K562 (cell line): ENCODE results near the gene ACBD4. TPM values are rescaled to one million over a fixed set of nuclear protein-coding genes. Genes with fewer than 3 reads are reported as not detected.

Experiments used
- CBX5 ChIP-seq: IDR thresholded peaks from 2 replicates; pipeline ENCODE4 v1.6.1; 2014; ENCODE audit warnings: low read depth, borderline replicate concordance
- FIP1L1 ChIP-seq: fragments of 200-400 bp; formaldehyde crosslinking; IDR thresholded peaks from 2 replicates; pipeline ENCODE4 v1.6.1; 2018; ENCODE audit warnings: mild to moderate bottlenecking, low read depth, low read length; ENCODE audit not compliant: poor library complexity, severe bottlenecking
- FOXA3 ChIP-seq, 2 experiments: fragments of 450-650 bp in 1 of 2; sonication (generic) in 1 of 2; formaldehyde crosslinking; IDR thresholded peaks in 1 of 2; conservative IDR thresholded peaks in 1 of 2; 2 replicates each; pipeline versions ENCODE4 v1.4.0 to v1.8.0; 2020 to 2022; ENCODE audit warnings: mild to moderate bottlenecking in 2 of 2, missing genetic modification reagents in 1 of 2
- NR2C2 ChIP-seq, 2 experiments: fragments of 200-800 bp in 1 of 2; sonication (Bioruptor generic) in 1 of 2; sonication (generic) in 1 of 2; formaldehyde crosslinking in 1 of 2; IDR thresholded peaks; 2 replicates each; pipeline versions ENCODE4 v1.6.1 to v1.8.0; 2016 to 2022; ENCODE audit warnings: mild to moderate bottlenecking in 1 of 2, missing compliant biosample characterization in 1 of 2, missing genetic modification characterization in 1 of 2, missing genetic modification reagents in 1 of 2
- polyA plus RNA-seq, 8 experiments: library from polyadenylated mRNA; depleted of rRNA in 4 of 8; stranded (reverse) in 5 of 8; unstranded in 3 of 8; fragments of >200 nt; fragmentation: Nextera tagmentation in 2 of 8; fragmentation: Illumina TruSeq in 1 of 8; extraction: Ambion mirVana in 2 of 8; extraction: Trizol in 1 of 8; gene quantifications; 2 replicates each; pipeline versions ENCODE4 v1.2.1 to v1.2.3, GENCODE V29; 2011 to 2014; ENCODE audit warnings: inconsistent platforms in 1 of 8, missing spikeins in 1 of 8
- total RNA-seq, 7 experiments: library from RNA; depleted of rRNA in 6 of 7; stranded (reverse); fragments of >200 nt in 6 of 7; fragmentation: Illumina TruSeq in 2 of 7; extraction: Trizol in 2 of 7; gene quantifications; 2 replicates each; pipeline versions ENCODE4 v1.2.1 to v1.2.3, GENCODE V29; 2011 to 2021; ENCODE audit warnings: low replicate concordance in 1 of 7
- TF ChIP-seq, protein P1 (sequence below): fragments of 250-450 bp; sonication (Bioruptor Pico); IDR thresholded peaks from 2 replicates; pipeline ENCODE4 v1.4.0; 2020
- TF ChIP-seq, protein P2 (sequence below): sonication (generic); formaldehyde crosslinking; IDR thresholded peaks from 2 replicates; pipeline ENCODE4 v1.8.0; 2023; ENCODE audit warnings: missing genetic modification reagents, mild to moderate bottlenecking, borderline replicate concordance
- TF ChIP-seq, protein P3 (sequence below), 2 experiments: IDR thresholded peaks; 2 replicates each; pipeline ENCODE4 v1.6.1; 2011; ENCODE audit warnings: borderline replicate concordance in 1 of 2, control low read depth in 1 of 2, low read depth in 1 of 2, low read length in 1 of 2, mild to moderate bottlenecking in 1 of 2, mixed read lengths in 1 of 2, moderate library complexity in 1 of 2; ENCODE audit not compliant: insufficient read depth in 1 of 2, insufficient read length in 1 of 2, poor library complexity in 1 of 2, severe bottlenecking in 1 of 2; ENCODE audit errors: extremely low read depth in 1 of 2

ACBD4 gene
- total and polyA plus RNA-seq, 9 of the 15 experiments (the other 6 are each of a cell fraction or from before 2014, with no cell fraction given): 0.14 to 6.9 (median 4.6) TPM

DNA sequence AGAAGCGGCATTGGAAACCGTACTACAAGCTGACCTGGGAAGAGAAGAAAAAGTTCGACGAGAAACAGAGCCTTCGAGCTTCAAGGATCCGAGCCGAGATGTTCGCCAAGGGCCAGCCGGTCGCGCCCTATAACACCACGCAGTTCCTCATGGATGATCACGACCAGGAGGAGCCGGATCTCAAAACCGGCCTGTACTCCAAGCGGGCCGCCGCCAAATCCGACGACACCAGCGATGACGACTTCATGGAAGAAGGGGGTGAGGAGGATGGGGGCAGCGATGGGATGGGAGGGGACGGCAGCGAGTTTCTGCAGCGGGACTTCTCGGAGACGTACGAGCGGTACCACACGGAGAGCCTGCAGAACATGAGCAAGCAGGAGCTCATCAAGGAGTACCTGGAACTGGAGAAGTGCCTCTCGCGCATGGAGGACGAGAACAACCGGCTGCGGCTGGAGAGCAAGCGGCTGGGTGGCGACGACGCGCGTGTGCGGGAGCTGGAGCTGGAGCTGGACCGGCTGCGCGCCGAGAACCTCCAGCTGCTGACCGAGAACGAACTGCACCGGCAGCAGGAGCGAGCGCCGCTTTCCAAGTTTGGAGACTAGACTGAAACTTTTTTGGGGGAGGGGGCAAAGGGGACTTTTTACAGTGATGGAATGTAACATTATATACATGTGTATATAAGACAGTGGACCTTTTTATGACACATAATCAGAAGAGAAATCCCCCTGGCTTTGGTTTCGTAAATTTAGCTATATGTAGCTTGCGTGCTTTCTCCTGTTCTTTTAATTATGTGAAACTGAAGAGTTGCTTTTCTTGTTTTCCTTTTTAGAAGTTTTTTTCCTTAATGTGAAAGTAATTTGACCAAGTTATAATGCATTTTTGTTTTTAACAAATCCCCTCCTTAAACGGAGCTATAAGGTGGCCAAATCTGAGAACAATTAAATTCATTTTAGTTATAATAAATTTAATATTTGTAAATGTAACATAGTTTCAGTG, 14.5 kb downstream of the ACBD4 start (continued):
- TF ChIP-seq, protein P1, sequence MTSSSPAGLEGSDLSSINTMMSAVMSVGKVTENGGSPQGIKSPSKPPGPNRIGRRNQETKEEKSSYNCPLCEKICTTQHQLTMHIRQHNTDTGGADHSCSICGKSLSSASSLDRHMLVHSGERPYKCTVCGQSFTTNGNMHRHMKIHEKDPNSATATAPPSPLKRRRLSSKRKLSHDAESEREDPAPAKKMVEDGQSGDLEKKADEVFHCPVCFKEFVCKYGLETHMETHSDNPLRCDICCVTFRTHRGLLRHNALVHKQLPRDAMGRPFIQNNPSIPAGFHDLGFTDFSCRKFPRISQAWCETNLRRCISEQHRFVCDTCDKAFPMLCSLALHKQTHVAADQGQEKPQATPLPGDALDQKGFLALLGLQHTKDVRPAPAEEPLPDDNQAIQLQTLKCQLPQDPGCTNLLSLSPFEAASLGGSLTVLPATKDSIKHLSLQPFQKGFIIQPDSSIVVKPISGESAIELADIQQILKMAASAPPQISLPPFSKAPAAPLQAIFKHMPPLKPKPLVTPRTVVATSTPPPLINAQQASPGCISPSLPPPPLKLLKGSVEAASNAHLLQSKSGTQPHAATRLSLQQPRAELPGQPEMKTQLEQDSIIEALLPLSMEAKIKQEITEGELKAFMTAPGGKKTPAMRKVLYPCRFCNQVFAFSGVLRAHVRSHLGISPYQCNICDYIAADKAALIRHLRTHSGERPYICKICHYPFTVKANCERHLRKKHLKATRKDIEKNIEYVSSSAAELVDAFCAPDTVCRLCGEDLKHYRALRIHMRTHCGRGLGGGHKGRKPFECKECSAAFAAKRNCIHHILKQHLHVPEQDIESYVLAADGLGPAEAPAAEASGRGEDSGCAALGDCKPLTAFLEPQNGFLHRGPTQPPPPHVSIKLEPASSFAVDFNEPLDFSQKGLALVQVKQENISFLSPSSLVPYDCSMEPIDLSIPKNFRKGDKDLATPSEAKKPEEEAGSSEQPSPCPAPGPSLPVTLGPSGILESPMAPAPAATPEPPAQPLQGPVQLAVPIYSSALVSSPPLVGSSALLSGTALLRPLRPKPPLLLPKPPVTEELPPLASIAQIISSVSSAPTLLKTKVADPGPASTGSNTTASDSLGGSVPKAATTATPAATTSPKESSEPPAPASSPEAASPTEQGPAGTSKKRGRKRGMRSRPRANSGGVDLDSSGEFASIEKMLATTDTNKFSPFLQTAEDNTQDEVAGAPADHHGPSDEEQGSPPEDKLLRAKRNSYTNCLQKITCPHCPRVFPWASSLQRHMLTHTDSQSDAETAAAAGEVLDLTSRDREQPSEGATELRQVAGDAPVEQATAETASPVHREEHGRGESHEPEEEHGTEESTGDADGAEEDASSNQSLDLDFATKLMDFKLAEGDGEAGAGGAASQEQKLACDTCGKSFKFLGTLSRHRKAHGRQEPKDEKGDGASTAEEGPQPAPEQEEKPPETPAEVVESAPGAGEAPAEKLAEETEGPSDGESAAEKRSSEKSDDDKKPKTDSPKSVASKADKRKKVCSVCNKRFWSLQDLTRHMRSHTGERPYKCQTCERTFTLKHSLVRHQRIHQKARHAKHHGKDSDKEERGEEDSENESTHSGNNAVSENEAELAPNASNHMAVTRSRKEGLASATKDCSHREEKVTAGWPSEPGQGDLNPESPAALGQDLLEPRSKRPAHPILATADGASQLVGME (CRISPR knock-in tag): peak; percentile 29; the same call in 1 of the 2 replicates
- TF ChIP-seq NR2C2 (CRISPR knock-in tag; IDR thresholded peaks at IDR 0.05) (0 out of 2 replicates have a peak, but pooled peaks have one; percentile 1), NR2C2 (tag; IDR thresholded peaks at IDR 0.05) (no peak; the same call in 1 of the 2 replicates), FOXA3 (CRISPR knock-in tag; conservative IDR thresholded peaks at IDR 0.05 in 1 of 2, IDR thresholded peaks at IDR 0.05 in 1 of 2) (0 out of 4 replicates have a peak, but pooled peaks of 1 of the 2 experiments have one; percentile 61), CBX5 (0 out of 2 replicates have a peak, but pooled peaks have one; percentile 24), FIP1L1 (peak; percentile 17)
- TF ChIP-seq, protein P2, sequence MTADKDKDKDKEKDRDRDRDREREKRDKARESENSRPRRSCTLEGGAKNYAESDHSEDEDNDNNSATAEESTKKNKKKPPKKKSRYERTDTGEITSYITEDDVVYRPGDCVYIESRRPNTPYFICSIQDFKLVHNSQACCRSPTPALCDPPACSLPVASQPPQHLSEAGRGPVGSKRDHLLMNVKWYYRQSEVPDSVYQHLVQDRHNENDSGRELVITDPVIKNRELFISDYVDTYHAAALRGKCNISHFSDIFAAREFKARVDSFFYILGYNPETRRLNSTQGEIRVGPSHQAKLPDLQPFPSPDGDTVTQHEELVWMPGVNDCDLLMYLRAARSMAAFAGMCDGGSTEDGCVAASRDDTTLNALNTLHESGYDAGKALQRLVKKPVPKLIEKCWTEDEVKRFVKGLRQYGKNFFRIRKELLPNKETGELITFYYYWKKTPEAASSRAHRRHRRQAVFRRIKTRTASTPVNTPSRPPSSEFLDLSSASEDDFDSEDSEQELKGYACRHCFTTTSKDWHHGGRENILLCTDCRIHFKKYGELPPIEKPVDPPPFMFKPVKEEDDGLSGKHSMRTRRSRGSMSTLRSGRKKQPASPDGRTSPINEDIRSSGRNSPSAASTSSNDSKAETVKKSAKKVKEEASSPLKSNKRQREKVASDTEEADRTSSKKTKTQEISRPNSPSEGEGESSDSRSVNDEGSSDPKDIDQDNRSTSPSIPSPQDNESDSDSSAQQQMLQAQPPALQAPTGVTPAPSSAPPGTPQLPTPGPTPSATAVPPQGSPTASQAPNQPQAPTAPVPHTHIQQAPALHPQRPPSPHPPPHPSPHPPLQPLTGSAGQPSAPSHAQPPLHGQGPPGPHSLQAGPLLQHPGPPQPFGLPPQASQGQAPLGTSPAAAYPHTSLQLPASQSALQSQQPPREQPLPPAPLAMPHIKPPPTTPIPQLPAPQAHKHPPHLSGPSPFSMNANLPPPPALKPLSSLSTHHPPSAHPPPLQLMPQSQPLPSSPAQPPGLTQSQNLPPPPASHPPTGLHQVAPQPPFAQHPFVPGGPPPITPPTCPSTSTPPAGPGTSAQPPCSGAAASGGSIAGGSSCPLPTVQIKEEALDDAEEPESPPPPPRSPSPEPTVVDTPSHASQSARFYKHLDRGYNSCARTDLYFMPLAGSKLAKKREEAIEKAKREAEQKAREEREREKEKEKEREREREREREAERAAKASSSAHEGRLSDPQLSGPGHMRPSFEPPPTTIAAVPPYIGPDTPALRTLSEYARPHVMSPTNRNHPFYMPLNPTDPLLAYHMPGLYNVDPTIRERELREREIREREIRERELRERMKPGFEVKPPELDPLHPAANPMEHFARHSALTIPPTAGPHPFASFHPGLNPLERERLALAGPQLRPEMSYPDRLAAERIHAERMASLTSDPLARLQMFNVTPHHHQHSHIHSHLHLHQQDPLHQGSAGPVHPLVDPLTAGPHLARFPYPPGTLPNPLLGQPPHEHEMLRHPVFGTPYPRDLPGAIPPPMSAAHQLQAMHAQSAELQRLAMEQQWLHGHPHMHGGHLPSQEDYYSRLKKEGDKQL: 0 out of 2 replicates have a peak, but pooled peaks have one; percentile 65
- TF ChIP-seq, protein P3, sequence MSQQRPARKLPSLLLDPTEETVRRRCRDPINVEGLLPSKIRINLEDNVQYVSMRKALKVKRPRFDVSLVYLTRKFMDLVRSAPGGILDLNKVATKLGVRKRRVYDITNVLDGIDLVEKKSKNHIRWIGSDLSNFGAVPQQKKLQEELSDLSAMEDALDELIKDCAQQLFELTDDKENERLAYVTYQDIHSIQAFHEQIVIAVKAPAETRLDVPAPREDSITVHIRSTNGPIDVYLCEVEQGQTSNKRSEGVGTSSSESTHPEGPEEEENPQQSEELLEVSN (IDR thresholded peaks at IDR 0.05; ENCODE audit: borderline replicate concordance in 1 of 2, extremely low read depth in 1 of 2, insufficient read depth in 1 of 2, insufficient read length in 1 of 2, low read depth in 1 of 2, low read length in 1 of 2, poor library complexity in 1 of 2, severe bottlenecking in 1 of 2): peak in 1 of 2 experiments; percentile 14
